ENCODE results near the gene ZNF649.
A peak's percentile ranks its signal among the peaks of the same experiment; 100 is the strongest.

ZNF649 gene

GRCh38 chr19:51873097-51873496, 31.7 kb downstream of the ZNF649 start:
- Histone ChIP-seq H2BK15ac (ENCODE audit: low read depth, poor library complexity, severe bottlenecking) (no peak overlapping the region), H3K4ac (ENCODE audit: low read depth in 1 of 2, low read length in 2 of 2) (no peak overlapping the region), H3K27ac (ENCODE audit: low read length, poor library complexity, severe bottlenecking) (no peak overlapping the region), H4K8ac (ENCODE audit: low read length) (no peak overlapping the region), H3K4me1 (ENCODE audit: control insufficient read depth, insufficient read depth, low read depth, low read length) (no peaks in the 10 kb centered on the region), H2BK12ac (ENCODE audit: low read length in 2 of 2) (no peak overlapping the region), H3K18ac (ENCODE audit: low read depth in 1 of 2, low read length in 2 of 2) (no peak overlapping the region), H3K9me3 (ENCODE audit: control insufficient read depth, low read length) (peaks cover 95% of the 10 kb centered on the region), H2BK5ac (ENCODE audit: low read depth, low read length, poor library complexity, severe bottlenecking) (no peak overlapping the region), H3K23ac (ENCODE audit: low read length in 2 of 2) (no peak overlapping the region), H3K14ac (ENCODE audit: low read length in 2 of 2) (no peak overlapping the region), H3K4me3 (ENCODE audit: insufficient read depth in 1 of 2, low read depth in 1 of 2, low read length in 2 of 2) (peak overlapping the region in 1 of 2 experiments; percentile 44), H2AFZ (ENCODE audit: low read depth, low read length) (no peak overlapping the region), H3K9ac (ENCODE audit: low read length) (no peak overlapping the region), H4K91ac (ENCODE audit: low read length) (no peak overlapping the region), H2AK5ac (ENCODE audit: low read length, severe bottlenecking) (no peak overlapping the region), H3K4me2 (ENCODE audit: low read length, poor library complexity, severe bottlenecking) (no peak overlapping the region), H3K36me3 (ENCODE audit: control insufficient read depth in 1 of 2, insufficient read depth in 2 of 2, low read depth in 1 of 2, low read length in 2 of 2) (peaks cover 30 to 56% of the 10 kb centered on the region in 2 experiments), H3K79me1 (replicated peaks; ENCODE audit: low read length, poor library complexity, severe bottlenecking) (no peaks in the 10 kb centered on the region), H3K27me3 (ENCODE audit: control insufficient read depth in 1 of 2, insufficient read depth in 1 of 2, low read length in 2 of 2) (no peaks in the 10 kb centered on the region), H2BK120ac (ENCODE audit: low read depth, low read length) (no peak overlapping the region)
- no peak for DNase-seq
- no CpG with 5 or more reads among the region's 4 CpGs for WGBS

- WGBS: no CpG with 5 or more reads among the region's 2 CpGs
- Histone ChIP-seq H3K27me3 (ENCODE audit: control insufficient read depth in 1 of 2, insufficient read depth in 1 of 2, low read length in 2 of 2) (no peaks in the 10 kb centered on the region), H3K27ac (ENCODE audit: low read length, poor library complexity, severe bottlenecking) (no peak overlapping the region), H3K79me1 (replicated peaks; ENCODE audit: low read length, poor library complexity, severe bottlenecking) (no peaks in the 10 kb centered on the region), H4K8ac (ENCODE audit: low read length) (no peak overlapping the region), H2BK12ac (ENCODE audit: low read length in 2 of 2) (no peak overlapping the region), H2AFZ (ENCODE audit: low read depth, low read length) (no peak overlapping the region), H3K4me2 (ENCODE audit: low read length, poor library complexity, severe bottlenecking) (no peak overlapping the region), H2BK5ac (ENCODE audit: low read depth, low read length, poor library complexity, severe bottlenecking) (no peak overlapping the region), H2BK120ac (ENCODE audit: low read depth, low read length) (no peak overlapping the region), H3K4me1 (ENCODE audit: control insufficient read depth, insufficient read depth, low read depth, low read length) (no peaks in the 10 kb centered on the region), H3K9me3 (ENCODE audit: control insufficient read depth, low read length) (peaks cover 95% of the 10 kb centered on the region), H3K9ac (ENCODE audit: low read length) (no peak overlapping the region), H3K23ac (ENCODE audit: low read length in 2 of 2) (no peak overlapping the region), H2AK5ac (ENCODE audit: low read length, severe bottlenecking) (no peak overlapping the region), H3K36me3 (ENCODE audit: control insufficient read depth in 1 of 2, insufficient read depth in 2 of 2, low read depth in 1 of 2, low read length in 2 of 2) (no peaks in the 10 kb centered on the region), H3K4me3 (ENCODE audit: insufficient read depth in 1 of 2, low read depth in 1 of 2, low read length in 2 of 2) (peak overlapping the region in 1 of 2 experiments; percentile 43), H3K14ac (ENCODE audit: low read length in 2 of 2) (no peak overlapping the region), H4K91ac (ENCODE audit: low read length) (no peak overlapping the region), H3K4ac (ENCODE audit: low read depth in 1 of 2, low read length in 2 of 2) (no peak overlapping the region), H3K18ac (ENCODE audit: low read depth in 1 of 2, low read length in 2 of 2) (no peak overlapping the region), H2BK15ac (ENCODE audit: low read depth, poor library complexity, severe bottlenecking) (no peak overlapping the region)
- no peak for DNase-seq
These were observed 42.8 kb downstream of the ZNF649 start for GRCh38 chr19:51861870-51862622.
